Measurements from ENCODE around the gene CDH13. TPM values are rescaled to one million over a fixed set of nuclear protein-coding genes. Genes with fewer than 3 reads are reported as not detected.

CDH13 gene
- total and polyA plus RNA-seq, 9 of the 15 experiments (the other 6 are each of a cell fraction or from before 2014, with no cell fraction given) = 0.03 TPM; not detected in 8

GRCh38 chr16:83517398-83517797 lies 890.6 kb downstream of the CDH13 start:
- Histone ChIP-seq H4K20me1 (replicated peaks; ENCODE audit: control insufficient read depth, insufficient read depth, low read length) (no peaks in the 10 kb centered on the region), H3K79me2 (ENCODE audit: control insufficient read depth, insufficient read depth, low read length) (no peaks in the 10 kb centered on the region), H3K36me3 (ENCODE audit: control insufficient read depth, insufficient read depth, low read length) (no peaks in the 10 kb centered on the region), H3K4me2 (ENCODE audit: insufficient read depth, low read length) (no peak overlapping the region), H3K9me1 (ENCODE audit: control insufficient read depth, insufficient read depth, low read length) (no peaks in the 10 kb centered on the region), H3K27ac (ENCODE audit: extremely low read depth, low read depth, low read length) (no peak overlapping the region), H3K4me3 (no peak overlapping the region), H3K4me1 (replicated peaks in 1 of 2; ENCODE audit: control insufficient read depth in 2 of 2, insufficient read depth in 2 of 2, low read length in 2 of 2) (no peaks in the 10 kb centered on the region), H2AFZ (ENCODE audit: low read depth, low read length) (no peak overlapping the region), H3K9me3 (replicated peaks; ENCODE audit: control insufficient read depth, insufficient read depth, low read depth, low read length) (no peaks in the 10 kb centered on the region), H3K9ac (ENCODE audit: insufficient read depth in 1 of 2, low read depth in 2 of 2, low read length in 2 of 2) (no peak overlapping the region), H3K27me3 (ENCODE audit: control insufficient read depth in 2 of 2, insufficient read depth in 2 of 2, low read length in 2 of 2) (peaks cover 0 to 5% of the 10 kb centered on the region in 2 experiments; a peak in 1 of 5 replicates)
- TF ChIP-seq RB1 (IDR thresholded peaks at IDR 0.05; ENCODE audit: low read depth) (no peak), USF2 (CRISPR knock-in tag; IDR thresholded peaks at IDR 0.05) (0 out of 2 replicates have a peak, but pooled peaks have one; percentile 21)
- intact Hi-C loops (cut with micrococcal nuclease) (no loop called here), in situ Hi-C loops (cut with MboI) (no loop called here)
- ATAC-seq = no peak
- CTCF ChIA-PET (ENCODE audit: low intra/inter-chr PET ratio) = no interaction called here
- 0% methylated on average over 2 of the region's 2 CpGs for WGBS (ENCODE audit: insufficient coverage, low coverage, missing lambda C conversion rate)
- BruUV-seq (replicated peaks) = no TSS peak
- FAIRE-seq = no peak
- no peak for DNase-seq (ENCODE audit: extremely low read depth in 1 of 4, low spot score in 3 of 4)
- POLR2A ChIA-PET = interaction anchor here (0.7 to 1.6 kb wide), 2 partner anchors 9 to 15 kb away, joined by 3 to 4 read pairs; no protein-coding TSS in a partner anchor

GRCh38 chr16:83520596-83520995 lies 893.8 kb downstream of the CDH13 start:
- Histone ChIP-seq H3K4me1 (replicated peaks in 1 of 2; ENCODE audit: control insufficient read depth in 2 of 2, insufficient read depth in 2 of 2, low read length in 2 of 2) (no peaks in the 10 kb centered on the region), H3K79me2 (ENCODE audit: control insufficient read depth, insufficient read depth, low read length) (no peaks in the 10 kb centered on the region), H3K27ac (ENCODE audit: extremely low read depth, low read depth, low read length) (no peak overlapping the region), H3K36me3 (ENCODE audit: control insufficient read depth, insufficient read depth, low read length) (no peaks in the 10 kb centered on the region), H3K27me3 (ENCODE audit: control insufficient read depth in 2 of 2, insufficient read depth in 2 of 2, low read length in 2 of 2) (peaks cover 0 to 5% of the 10 kb centered on the region in 2 experiments; a peak in 1 of 5 replicates), H2AFZ (ENCODE audit: low read depth, low read length) (no peak overlapping the region), H4K20me1 (replicated peaks; ENCODE audit: control insufficient read depth, insufficient read depth, low read length) (no peaks in the 10 kb centered on the region), H3K4me2 (ENCODE audit: insufficient read depth, low read length) (no peak overlapping the region), H3K9me3 (replicated peaks; ENCODE audit: control insufficient read depth, insufficient read depth, low read depth, low read length) (no peaks in the 10 kb centered on the region), H3K4me3 (no peak overlapping the region), H3K9me1 (ENCODE audit: control insufficient read depth, insufficient read depth, low read length) (no peaks in the 10 kb centered on the region), H3K9ac (ENCODE audit: insufficient read depth in 1 of 2, low read depth in 2 of 2, low read length in 2 of 2) (no peak overlapping the region)
- intact Hi-C loops (cut with micrococcal nuclease) = no loop called here
- FAIRE-seq (no peak), DNase-seq (ENCODE audit: extremely low read depth in 1 of 4, low spot score in 3 of 4) (no peak), ATAC-seq (no peak)
- POLR2A ChIA-PET = no interaction called here
- WGBS (ENCODE audit: insufficient coverage, low coverage, missing lambda C conversion rate) = 0% methylated on average over 5 of the region's 5 CpGs
- in situ Hi-C loops (cut with MboI) = no loop called here
- no TSS peak for BruUV-seq (replicated peaks)
- CTCF ChIA-PET (ENCODE audit: low intra/inter-chr PET ratio) = no interaction called here
- TF ChIP-seq RB1 (IDR thresholded peaks at IDR 0.05; ENCODE audit: low read depth) = no peak
- no peak for TF ChIP-seq EP400 (IDR thresholded peaks at IDR 0.05)
- no peak for TF ChIP-seq TAF1 (IDR thresholded peaks at IDR 0.05; ENCODE audit: control insufficient read depth, extremely low read depth, insufficient read depth, low read length, severe bottlenecking)
- TF ChIP-seq RFX1 (IDR thresholded peaks at IDR 0.05) = no peak
- TF ChIP-seq MAFK (IDR thresholded peaks at IDR 0.05; ENCODE audit: low read length) = no peak
- TF ChIP-seq MAFF (IDR thresholded peaks at IDR 0.05; ENCODE audit: low read length) = no peak
- no peak for TF ChIP-seq CLOCK (CRISPR knock-in tag; IDR thresholded peaks at IDR 0.05; ENCODE audit: borderline replicate concordance)
- TF ChIP-seq ZBTB12 (CRISPR knock-in tag; IDR thresholded peaks at IDR 0.05) = no peak
- TF ChIP-seq BRF1 (IDR thresholded peaks at IDR 0.05; ENCODE audit: borderline replicate concordance, extremely low read depth, insufficient read length) = no peak
- no peak for TF ChIP-seq CAMTA2 (CRISPR knock-in tag; conservative IDR thresholded peaks at IDR 0.05)

All from K562 (cell line).